ENCODE results near the gene F2RL2.
"Not testable (repeated sequence)": the region's sequence is repeated elsewhere in the genome, so short reads cannot be mapped to it uniquely, and the experiment has no call there.

Gene F2RL2

DNA sequence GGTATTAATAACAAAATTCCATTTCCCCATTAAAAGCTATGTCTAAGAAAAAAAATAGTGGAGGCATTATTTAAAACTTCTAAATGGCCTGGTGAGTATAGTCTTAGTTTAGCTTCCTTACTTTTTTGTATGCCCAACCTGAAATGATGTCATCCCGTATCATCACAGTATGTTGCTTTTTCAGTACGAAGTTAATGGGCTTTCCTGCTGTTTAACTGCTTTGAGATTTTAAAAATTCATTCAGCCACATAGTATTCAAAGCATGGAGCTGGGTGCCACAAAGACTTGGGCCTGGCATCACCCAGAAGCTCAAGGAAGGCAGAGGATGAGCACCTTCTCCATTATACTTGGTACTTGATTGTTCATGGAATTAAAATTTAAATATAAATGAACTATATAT lies 7.4 kb downstream of the F2RL2 start:
- peaks cover 58% of the 10 kb centered on the region for H3K36me3 Mint-ChIP-seq (ENCODE audit: insufficient read depth)
- H3K27ac Mint-ChIP-seq: peak overlapping the region; percentile 6 to 16
- no peaks in the 10 kb centered on the region for H3K27me3 Mint-ChIP-seq
- DNase-seq (no peak), ATAC-seq (replicated peaks) (no peak)
- peaks cover 9 to 25% of the 10 kb centered on the region in 2 donors for H3K4me1 Mint-ChIP-seq (ENCODE audit: low read depth in 2 of 2)
- no peaks in the 10 kb centered on the region for H3K9me3 Mint-ChIP-seq
- no peak overlapping the region for H3K4me3 Mint-ChIP-seq

DNA sequence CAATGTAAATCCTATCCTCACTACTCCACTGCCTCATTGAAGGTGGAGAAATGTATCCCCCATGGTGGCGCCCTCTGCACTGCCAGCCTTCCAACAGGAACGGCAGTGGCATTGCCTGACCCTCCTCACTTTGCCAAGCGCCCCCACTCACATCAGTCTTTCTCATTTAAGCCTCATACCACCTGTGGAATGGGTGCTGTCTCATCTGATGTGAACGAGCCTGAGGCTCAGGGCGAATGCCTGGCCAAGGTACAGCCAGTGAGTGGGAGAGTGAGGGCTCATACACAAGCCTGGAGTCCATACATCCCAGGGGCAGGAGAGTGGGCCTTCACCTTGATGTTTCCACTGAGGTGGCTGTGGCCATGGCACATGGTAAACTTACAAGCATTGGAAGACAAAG lies 10.3 kb downstream of the F2RL2 start:
- Mint-ChIP-seq H3K9me3 (no peaks in the 10 kb centered on the region), H3K36me3 (ENCODE audit: insufficient read depth) (peaks cover 54% of the 10 kb centered on the region), H3K4me1 (ENCODE audit: low read depth in 2 of 2) (peaks cover 5 to 27% of the 10 kb centered on the region in 2 donors), H3K27ac (no peak overlapping the region), H3K4me3 (no peak overlapping the region), H3K27me3 (no peaks in the 10 kb centered on the region)
- ATAC-seq (replicated peaks) (no peak), DNase-seq (no peak)

DNA sequence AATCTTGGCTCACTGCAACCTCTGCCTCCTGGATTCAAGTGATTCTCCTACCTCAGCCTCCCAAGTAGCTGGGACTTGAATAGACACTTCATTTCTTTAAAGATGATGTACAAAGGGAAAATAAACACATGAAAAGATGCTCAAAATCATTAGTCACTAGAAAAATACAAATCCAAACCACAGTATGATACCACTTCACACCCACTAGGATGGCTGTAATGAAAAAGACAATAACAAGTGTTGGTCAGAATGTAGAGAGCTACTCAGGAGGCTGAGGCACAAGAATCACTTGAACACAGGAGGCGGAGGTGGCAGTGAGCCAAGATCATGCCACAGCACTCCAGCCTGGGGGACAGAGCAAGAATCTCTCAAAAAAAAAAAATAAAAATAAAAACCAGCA lies 13.0 kb downstream of the F2RL2 start:
- Mint-ChIP-seq H3K4me1 (ENCODE audit: low read depth in 2 of 2) (peaks cover 10 to 26% of the 10 kb centered on the region in 2 donors), H3K27ac (no peak overlapping the region), H3K4me3 (no peak overlapping the region), H3K9me3 (no peaks in the 10 kb centered on the region), H3K27me3 (no peaks in the 10 kb centered on the region), H3K36me3 (ENCODE audit: insufficient read depth) (peaks cover 47% of the 10 kb centered on the region)
- no peak for ATAC-seq (replicated peaks)
- no peak for DNase-seq

DNA sequence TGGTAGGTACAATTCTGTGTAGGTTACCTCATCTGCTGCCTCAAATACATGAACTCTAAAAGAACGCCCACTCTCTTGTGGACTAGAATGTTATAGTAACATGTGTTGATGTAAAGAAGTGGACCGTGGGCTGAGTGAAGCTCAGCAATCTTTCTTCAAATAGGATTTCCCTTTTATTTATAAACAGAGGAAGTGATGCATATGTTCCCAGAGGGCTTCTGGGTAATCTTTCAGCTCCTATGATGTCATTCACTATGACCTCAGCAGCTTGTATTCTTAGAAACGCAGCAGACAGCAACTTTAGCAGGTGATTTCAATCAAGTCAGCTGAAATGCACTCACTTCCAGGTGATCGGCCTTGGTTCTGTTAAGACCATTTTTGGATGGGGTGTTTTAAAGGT lies 14.4 kb downstream of the F2RL2 start:
- peaks cover 13 to 37% of the 10 kb centered on the region in 2 donors for H3K4me1 Mint-ChIP-seq (ENCODE audit: low read depth in 2 of 2)
- peak overlapping the region; percentile 23 to 68 for H3K27ac Mint-ChIP-seq

DNA sequence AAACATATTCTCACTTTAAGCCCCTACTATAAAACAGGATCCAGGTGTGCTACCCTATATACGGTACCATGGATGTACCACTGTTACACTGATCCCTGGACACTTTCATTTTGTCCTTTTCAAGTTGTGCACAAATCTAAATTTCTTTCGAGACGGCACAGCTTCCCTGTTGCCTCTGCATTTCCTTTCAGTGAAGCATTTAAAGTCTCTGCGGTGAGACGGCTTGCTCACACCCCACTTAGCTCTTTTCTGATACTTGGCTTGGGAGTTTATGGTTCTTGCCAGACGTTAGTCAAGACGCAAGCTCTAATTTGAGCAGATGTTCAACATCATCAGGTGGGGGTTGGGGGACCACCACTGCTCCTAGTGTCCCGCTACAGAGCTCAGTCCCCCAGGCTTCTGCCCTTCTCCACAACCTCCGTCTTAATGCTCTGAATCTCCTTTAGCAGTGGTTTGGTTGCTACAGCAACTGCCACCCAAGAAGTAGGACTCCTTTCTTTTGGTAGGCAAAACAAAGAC lies 15.8 kb downstream of the F2RL2 start:
- ATAC-seq (replicated peaks) (peak; percentile 56), DNase-seq (no peak)
- H3K9me3 Mint-ChIP-seq: no peaks in the 10 kb centered on the region
- H3K36me3 Mint-ChIP-seq (ENCODE audit: insufficient read depth): peaks cover 42% of the 10 kb centered on the region
- H3K4me1 Mint-ChIP-seq (ENCODE audit: low read depth in 2 of 2): peaks cover 18 to 41% of the 10 kb centered on the region in 2 donors
- H3K27ac Mint-ChIP-seq: peak overlapping the region; percentile 68 to 83
- H3K4me3 Mint-ChIP-seq: peak overlapping the region; percentile 9 to 20
- no peaks in the 10 kb centered on the region for H3K27me3 Mint-ChIP-seq

More for the DNA sequence above, 14.4 kb downstream of the F2RL2 start:
- Mint-ChIP-seq H3K9me3 (no peaks in the 10 kb centered on the region), H3K36me3 (ENCODE audit: insufficient read depth) (peaks cover 48% of the 10 kb centered on the region), H3K27me3 (no peaks in the 10 kb centered on the region), H3K4me3 (peak overlapping the region in 1 of 2 donors; percentile 48)
- no peak for DNase-seq
- ATAC-seq (replicated peaks): peak; percentile 58

DNA sequence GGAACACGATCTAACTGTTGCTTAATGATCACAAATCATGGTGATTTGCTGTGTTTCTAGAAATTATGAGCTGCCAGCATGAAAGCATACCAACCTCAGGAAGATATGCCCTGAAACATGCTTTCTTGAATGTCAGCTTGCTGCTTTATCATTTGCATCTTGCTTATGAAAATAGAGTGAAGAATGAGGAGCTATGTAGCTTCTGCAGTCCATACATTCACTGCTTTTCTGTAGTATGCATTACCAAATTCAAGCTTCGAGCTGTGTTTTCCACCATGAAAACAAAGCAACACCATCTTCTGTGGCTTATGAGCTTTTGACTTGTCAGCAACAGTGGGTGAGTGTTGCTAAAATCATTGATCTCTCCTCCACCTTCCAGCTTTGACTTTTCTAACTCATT lies 16.5 kb downstream of the F2RL2 start:
- Mint-ChIP-seq H3K9me3 (no peaks in the 10 kb centered on the region), H3K36me3 (ENCODE audit: insufficient read depth) (peaks cover 47% of the 10 kb centered on the region), H3K4me3 (no peak overlapping the region), H3K4me1 (ENCODE audit: low read depth in 2 of 2) (peaks cover 22 to 47% of the 10 kb centered on the region in 2 donors), H3K27ac (peak overlapping the region; percentile 68 to 83), H3K27me3 (no peaks in the 10 kb centered on the region)
- ATAC-seq (replicated peaks): no peak
- no peak for DNase-seq

DNA sequence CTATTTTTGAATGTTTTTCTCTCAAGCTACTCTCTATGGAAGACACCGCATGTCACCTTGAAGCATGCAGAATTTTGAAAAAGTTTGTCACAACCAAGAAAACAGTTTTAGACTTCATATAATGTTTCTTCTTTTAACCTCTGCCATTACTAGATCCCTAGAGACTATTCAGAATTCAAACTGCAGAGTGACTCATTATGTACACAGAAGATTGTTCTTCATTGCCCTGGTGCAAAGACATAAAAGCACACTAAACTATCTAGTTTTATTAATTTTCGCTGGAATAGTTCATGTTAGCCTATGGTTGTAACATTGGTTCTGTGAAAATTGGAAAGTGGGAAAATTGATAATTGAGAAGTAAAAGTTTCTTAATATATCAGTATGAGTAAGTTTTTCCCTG lies 18.4 kb downstream of the F2RL2 start:
- DNase-seq (no peak), ATAC-seq (replicated peaks) (no peak)
- Mint-ChIP-seq H3K27me3 (no peaks in the 10 kb centered on the region), H3K4me1 (ENCODE audit: low read depth in 2 of 2) (peaks cover 22 to 53% of the 10 kb centered on the region in 2 donors), H3K9me3 (no peaks in the 10 kb centered on the region), H3K36me3 (ENCODE audit: insufficient read depth) (peaks cover 46% of the 10 kb centered on the region), H3K27ac (peak overlapping the region in 1 of 2 donors; percentile 52), H3K4me3 (no peak overlapping the region)

DNA sequence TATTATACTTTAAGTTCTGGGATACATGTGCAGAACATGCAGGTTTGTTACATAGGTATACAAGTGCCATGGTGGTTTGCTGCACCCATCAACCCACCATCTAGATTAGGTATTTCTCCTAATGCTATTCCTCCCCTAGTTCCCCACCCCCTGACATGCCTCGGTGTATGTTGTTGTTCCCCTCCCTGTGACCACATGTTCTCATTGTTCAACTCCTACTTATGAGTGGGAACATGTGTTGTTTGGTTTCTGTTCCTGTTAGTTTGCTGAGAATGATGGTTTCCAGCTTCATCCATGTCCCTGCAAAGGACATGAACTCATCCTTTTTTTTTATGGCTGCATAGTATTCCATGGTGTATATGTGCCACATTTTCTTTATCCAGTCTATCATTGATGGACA lies 19.2 kb downstream of the F2RL2 start:
- not testable (repeated sequence) for H3K9me3 Mint-ChIP-seq; ATAC-seq (replicated peaks); H3K27me3 Mint-ChIP-seq; H3K4me3 Mint-ChIP-seq; DNase-seq
- Mint-ChIP-seq H3K4me1 (ENCODE audit: low read depth in 2 of 2) (peaks cover 22 to 52% of the 10 kb centered on the region in 2 donors), H3K27ac (peak overlapping the region in 1 of 2 donors; percentile 52), H3K36me3 (ENCODE audit: insufficient read depth) (peaks cover 46% of the 10 kb centered on the region)

DNA sequence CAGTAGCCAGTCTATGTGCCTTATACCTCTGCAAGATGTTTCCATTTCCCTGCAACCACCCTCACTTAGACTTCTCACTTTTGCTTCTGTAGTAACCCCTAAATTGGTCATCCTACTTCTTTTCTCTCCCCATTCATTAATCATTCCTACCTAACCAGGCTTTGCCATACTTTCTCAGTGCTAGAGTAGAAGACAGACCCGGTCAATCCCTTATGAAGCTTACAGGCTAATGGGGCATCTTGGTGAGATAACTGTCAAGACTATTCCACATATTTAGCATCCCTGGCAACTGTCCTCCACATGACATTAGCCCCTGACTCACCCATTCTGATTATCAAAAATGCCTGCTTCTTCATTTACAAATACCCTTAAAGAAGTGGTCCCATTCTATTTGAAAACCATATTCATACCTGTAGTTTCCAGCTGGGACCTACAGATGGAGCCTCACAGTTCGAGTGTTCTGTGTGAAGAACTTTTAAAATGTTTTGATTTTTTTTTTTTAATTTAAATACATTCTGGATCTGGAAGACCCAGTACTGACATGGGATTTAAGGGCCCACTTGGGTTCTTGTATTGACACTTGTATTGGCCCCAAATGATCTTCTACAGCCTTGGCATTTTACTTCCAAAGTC lies 21.0 kb downstream of the F2RL2 start:
- Mint-ChIP-seq H3K27me3 (no peaks in the 10 kb centered on the region), H3K4me3 (no peak overlapping the region), H3K4me1 (ENCODE audit: low read depth in 2 of 2) (peaks cover 16 to 37% of the 10 kb centered on the region in 2 donors), H3K36me3 (ENCODE audit: insufficient read depth) (peaks cover 45% of the 10 kb centered on the region), H3K27ac (peak overlapping the region in 1 of 2 donors; percentile 31), H3K9me3 (no peaks in the 10 kb centered on the region)
- DNase-seq: no peak
- ATAC-seq (replicated peaks): no peak

DNA sequence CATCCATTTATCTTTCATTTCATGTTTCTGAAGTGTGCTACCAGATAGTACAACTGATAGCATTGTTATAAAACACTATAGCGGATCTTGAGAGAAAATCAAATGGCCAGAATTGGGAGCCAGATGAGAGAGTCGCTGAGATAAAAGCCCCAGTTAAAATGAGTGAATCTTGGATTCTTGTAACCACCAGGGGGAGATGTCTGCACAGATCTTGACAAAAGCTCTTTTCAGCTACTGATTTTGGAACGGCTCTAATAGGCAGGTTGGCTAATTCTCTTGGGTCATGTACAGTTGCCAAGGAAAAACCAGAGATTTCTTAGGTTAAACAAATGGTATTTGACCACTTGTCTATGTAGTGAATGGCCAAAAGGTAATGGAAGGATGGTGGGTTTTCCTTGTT lies 21.7 kb downstream of the F2RL2 start:
- peaks cover 14 to 31% of the 10 kb centered on the region in 2 donors for H3K4me1 Mint-ChIP-seq (ENCODE audit: low read depth in 2 of 2)
- ATAC-seq (replicated peaks) (peak; percentile 82), DNase-seq (peak; percentile 34 to 41 (median 39))
- no peak overlapping the region for H3K4me3 Mint-ChIP-seq
- H3K9me3 Mint-ChIP-seq: no peaks in the 10 kb centered on the region
- peak overlapping the region in 1 of 2 donors; percentile 31 for H3K27ac Mint-ChIP-seq
- H3K36me3 Mint-ChIP-seq (ENCODE audit: insufficient read depth): peaks cover 40% of the 10 kb centered on the region
- H3K27me3 Mint-ChIP-seq: no peaks in the 10 kb centered on the region

DNA sequence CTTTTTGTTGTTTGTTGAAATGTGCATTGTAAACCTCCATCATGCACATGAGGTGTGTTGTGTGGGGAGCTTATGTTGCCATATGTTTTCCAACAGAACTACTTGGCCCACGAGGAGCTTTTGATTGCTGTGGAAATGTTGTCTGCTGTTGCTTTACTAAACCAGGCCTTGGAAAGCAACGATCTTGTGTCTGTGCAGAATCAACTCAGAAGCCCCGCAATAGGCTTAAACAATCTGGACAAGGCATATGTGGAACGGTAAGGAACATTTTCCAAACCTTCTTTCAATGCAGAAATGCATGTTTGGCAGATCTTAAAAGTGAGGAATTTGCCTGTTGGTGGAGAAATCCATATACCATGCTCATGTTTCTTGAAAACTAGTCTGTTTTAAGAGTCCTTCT lies 22.5 kb downstream of the F2RL2 start:
- H3K27me3 Mint-ChIP-seq: no peaks in the 10 kb centered on the region
- no peak overlapping the region for H3K4me3 Mint-ChIP-seq
- H3K36me3 Mint-ChIP-seq (ENCODE audit: insufficient read depth): peaks cover 36% of the 10 kb centered on the region
- no peak for DNase-seq
- H3K27ac Mint-ChIP-seq: peak overlapping the region in 1 of 2 donors; percentile 28
- H3K4me1 Mint-ChIP-seq (ENCODE audit: low read depth in 2 of 2): peaks cover 15 to 34% of the 10 kb centered on the region in 2 donors
- no peaks in the 10 kb centered on the region for H3K9me3 Mint-ChIP-seq
- ATAC-seq (replicated peaks): no peak

DNA sequence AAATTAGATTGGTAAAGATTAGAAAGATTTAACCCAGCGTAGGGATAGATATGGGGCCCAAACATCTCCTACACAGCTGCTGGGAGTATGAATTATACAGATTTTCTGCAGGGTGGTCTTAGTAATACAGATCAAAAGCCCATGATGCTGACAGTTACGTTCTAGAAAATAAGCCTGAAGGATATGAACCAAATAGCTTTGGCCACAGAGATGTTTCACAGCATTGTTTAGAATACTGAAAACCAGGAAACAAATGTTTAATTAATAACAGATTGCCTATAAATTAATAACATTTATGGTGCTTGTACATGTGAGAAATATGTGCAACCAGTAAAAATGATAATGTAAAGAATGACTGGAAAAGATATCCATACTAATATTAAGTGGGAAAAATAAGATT lies 24.7 kb downstream of the F2RL2 start:
- Mint-ChIP-seq H3K36me3 (ENCODE audit: insufficient read depth) (peaks cover 36% of the 10 kb centered on the region), H3K9me3 (no peaks in the 10 kb centered on the region), H3K4me3 (no peak overlapping the region), H3K27me3 (no peaks in the 10 kb centered on the region), H3K27ac (no peak overlapping the region), H3K4me1 (ENCODE audit: low read depth in 2 of 2) (peaks cover 12 to 25% of the 10 kb centered on the region in 2 donors)
- ATAC-seq (replicated peaks): no peak
- no peak for DNase-seq

DNA sequence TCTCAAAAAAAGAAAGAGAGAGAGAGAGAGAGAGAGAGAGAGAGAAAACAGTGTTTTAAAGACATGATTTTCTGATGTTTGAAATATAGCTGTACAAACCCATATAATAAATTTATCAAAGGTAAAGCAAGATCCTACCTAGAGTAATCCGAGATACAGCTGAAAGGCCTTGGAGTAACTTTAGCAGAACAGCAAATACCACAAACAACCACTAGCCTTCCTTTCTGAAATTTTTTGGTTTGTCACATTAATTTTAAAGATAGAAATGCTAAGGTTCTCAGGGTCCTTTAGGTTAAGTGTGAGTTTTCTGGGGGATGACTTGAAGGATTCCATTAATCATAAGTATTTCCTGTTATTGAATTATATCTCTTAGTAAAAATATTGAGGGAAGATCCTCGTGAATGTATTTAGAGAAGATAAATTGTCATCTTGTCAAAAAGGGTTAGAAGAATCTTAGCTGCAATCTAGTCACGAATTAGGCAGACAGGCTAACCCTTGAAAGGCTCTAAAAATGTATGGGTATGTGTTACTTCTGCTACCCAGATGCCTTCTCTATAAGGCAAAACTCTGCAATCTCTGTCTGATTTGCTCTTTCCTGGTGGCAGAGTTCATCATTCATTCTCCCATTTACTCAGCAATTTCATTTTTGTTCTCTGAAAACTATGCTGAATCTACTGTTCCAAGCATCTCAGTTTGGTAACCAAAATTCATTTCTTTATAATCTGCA lies 27.3 kb downstream of the F2RL2 start:
- no peak for DNase-seq
- Mint-ChIP-seq H3K4me3 (no peak overlapping the region), H3K9me3 (no peaks in the 10 kb centered on the region), H3K27me3 (no peaks in the 10 kb centered on the region), H3K4me1 (ENCODE audit: low read depth in 2 of 2) (peaks cover 6 to 28% of the 10 kb centered on the region in 2 donors), H3K36me3 (ENCODE audit: insufficient read depth) (peaks cover 42% of the 10 kb centered on the region), H3K27ac (peak overlapping the region; percentile 63 to 83)
- peak; percentile 54 for ATAC-seq (replicated peaks)

DNA sequence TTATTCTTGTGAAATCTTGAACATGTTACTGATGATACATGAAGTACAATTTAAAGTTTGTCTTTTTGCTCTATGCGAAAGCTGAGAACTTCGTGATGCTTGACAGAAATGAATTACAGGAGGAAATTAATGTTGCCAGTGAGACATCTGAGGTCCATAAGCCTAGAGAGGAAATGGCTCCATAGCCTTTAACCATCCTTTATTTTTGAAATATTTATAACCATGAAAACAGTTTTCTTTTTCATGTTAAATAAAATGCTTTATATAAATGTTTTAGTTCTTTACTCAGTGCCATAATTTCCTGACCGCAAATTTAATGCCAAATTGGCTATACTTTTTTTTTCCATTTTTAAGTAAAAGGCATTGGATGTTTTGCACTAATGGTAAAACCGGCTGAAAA lies 29.1 kb downstream of the F2RL2 start:
- Mint-ChIP-seq H3K9me3 (no peaks in the 10 kb centered on the region), H3K27me3 (no peaks in the 10 kb centered on the region), H3K4me1 (ENCODE audit: low read depth in 2 of 2) (peaks cover 6 to 28% of the 10 kb centered on the region in 2 donors), H3K27ac (peak overlapping the region; percentile 8 to 38), H3K36me3 (ENCODE audit: insufficient read depth) (peaks cover 58% of the 10 kb centered on the region), H3K4me3 (no peak overlapping the region)
- no peak for DNase-seq
- ATAC-seq (replicated peaks): no peak
